Pons (tissue), 1 donor: ENCODE data around the gene TYK2.
"Not testable (repeated sequence)": the region's sequence is repeated elsewhere in the genome, so short reads cannot be mapped to it uniquely, and the experiment has no call there.

ENCODE experiments used
- DNase-seq: peaks from one replicate; pipeline ENCODE4 v3.0.0-alpha.2; 2016; ENCODE audit warnings: low spot score

Gene TYK2

GRCh38 chr19:10407096-10407495 lies 26.7 kb upstream of the TYK2 start:
- DNase-seq: no peak

- DNase-seq: no peak
Observed at GRCh38 chr19:10406191-10406590, 25.8 kb upstream of the TYK2 start.

- DNase-seq: no peak
Observed at GRCh38 chr19:10404888-10405820, 24.8 kb upstream of the TYK2 start.

- DNase-seq: peak; percentile 92
Observed at GRCh38 chr19:10403137-10404021, 23.0 kb upstream of the TYK2 start, which contains the start of gene CDC37. TSS of gene CDC37 (minus strand) at chr19:10403542. CDS start at chr19:10403479, 63 bp downstream.

GRCh38 chr19:10402441-10403038 lies 22.2 kb upstream of the TYK2 start:
- no peak for DNase-seq

GRCh38 chr19:10399878-10400277 lies 19.5 kb upstream of the TYK2 start:
- DNase-seq: no peak

- not testable (repeated sequence) for DNase-seq
Observed at GRCh38 chr19:10399340-10399739, 19.0 kb upstream of the TYK2 start.

GRCh38 chr19:10398819-10399218 lies 18.4 kb upstream of the TYK2 start:
- DNase-seq: no peak

- DNase-seq: no peak
Observed at GRCh38 chr19:10395917-10396316, 15.5 kb upstream of the TYK2 start.

GRCh38 chr19:10395436-10395835 lies 15.1 kb upstream of the TYK2 start:
- no peak for DNase-seq

GRCh38 chr19:10395003-10395402 lies 14.6 kb upstream of the TYK2 start:
- DNase-seq: no peak

- DNase-seq: no peak
Observed at GRCh38 chr19:10393137-10393536, 12.8 kb upstream of the TYK2 start.

GRCh38 chr19:10392120-10392519 lies 11.7 kb upstream of the TYK2 start:
- DNase-seq: no peak

GRCh38 chr19:10390652-10391286 lies 10.4 kb upstream of the TYK2 start:
- DNase-seq: peak; percentile 52

- DNase-seq: no peak
Observed at GRCh38 chr19:10389863-10390262, 9.5 kb upstream of the TYK2 start.

- DNase-seq: peak; percentile 83
Observed at GRCh38 chr19:10388957-10389356, 8.6 kb upstream of the TYK2 start.

- DNase-seq: no peak
Observed at GRCh38 chr19:10384580-10384979, 4.2 kb upstream of the TYK2 start.

GRCh38 chr19:10383223-10383499 lies 2.8 kb upstream of the TYK2 start:
- DNase-seq: not testable (repeated sequence)

- DNase-seq: no peak
Observed at GRCh38 chr19:10379880-10380312, 476 bp downstream of the TYK2 start.

GRCh38 chr19:10378124-10378523 lies 2.2 kb downstream of the TYK2 start:
- no peak for DNase-seq

GRCh38 chr19:10377140-10377640 lies 3.2 kb downstream of the TYK2 start:
- not testable (repeated sequence) for DNase-seq

- DNase-seq: no peak
Observed at GRCh38 chr19:10374931-10375330, 5.4 kb downstream of the TYK2 start.
